Middle frontal gyrus (tissue), 1 donor: ENCODE measurements around the gene PNMA3.
"Not testable (repeated sequence)": the region's sequence is repeated elsewhere in the genome, so short reads cannot be mapped to it uniquely, and the experiment has no call there.

Source experiments
- DNase-seq: peaks from one replicate; pipeline ENCODE4 v3.0.0-alpha.2; 2015; ENCODE audit warnings: low spot score; ENCODE audit errors: extremely low spot score

PNMA3 gene, protein sequence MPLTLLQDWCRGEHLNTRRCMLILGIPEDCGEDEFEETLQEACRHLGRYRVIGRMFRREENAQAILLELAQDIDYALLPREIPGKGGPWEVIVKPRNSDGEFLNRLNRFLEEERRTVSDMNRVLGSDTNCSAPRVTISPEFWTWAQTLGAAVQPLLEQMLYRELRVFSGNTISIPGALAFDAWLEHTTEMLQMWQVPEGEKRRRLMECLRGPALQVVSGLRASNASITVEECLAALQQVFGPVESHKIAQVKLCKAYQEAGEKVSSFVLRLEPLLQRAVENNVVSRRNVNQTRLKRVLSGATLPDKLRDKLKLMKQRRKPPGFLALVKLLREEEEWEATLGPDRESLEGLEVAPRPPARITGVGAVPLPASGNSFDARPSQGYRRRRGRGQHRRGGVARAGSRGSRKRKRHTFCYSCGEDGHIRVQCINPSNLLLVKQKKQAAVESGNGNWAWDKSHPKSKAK

DNA sequence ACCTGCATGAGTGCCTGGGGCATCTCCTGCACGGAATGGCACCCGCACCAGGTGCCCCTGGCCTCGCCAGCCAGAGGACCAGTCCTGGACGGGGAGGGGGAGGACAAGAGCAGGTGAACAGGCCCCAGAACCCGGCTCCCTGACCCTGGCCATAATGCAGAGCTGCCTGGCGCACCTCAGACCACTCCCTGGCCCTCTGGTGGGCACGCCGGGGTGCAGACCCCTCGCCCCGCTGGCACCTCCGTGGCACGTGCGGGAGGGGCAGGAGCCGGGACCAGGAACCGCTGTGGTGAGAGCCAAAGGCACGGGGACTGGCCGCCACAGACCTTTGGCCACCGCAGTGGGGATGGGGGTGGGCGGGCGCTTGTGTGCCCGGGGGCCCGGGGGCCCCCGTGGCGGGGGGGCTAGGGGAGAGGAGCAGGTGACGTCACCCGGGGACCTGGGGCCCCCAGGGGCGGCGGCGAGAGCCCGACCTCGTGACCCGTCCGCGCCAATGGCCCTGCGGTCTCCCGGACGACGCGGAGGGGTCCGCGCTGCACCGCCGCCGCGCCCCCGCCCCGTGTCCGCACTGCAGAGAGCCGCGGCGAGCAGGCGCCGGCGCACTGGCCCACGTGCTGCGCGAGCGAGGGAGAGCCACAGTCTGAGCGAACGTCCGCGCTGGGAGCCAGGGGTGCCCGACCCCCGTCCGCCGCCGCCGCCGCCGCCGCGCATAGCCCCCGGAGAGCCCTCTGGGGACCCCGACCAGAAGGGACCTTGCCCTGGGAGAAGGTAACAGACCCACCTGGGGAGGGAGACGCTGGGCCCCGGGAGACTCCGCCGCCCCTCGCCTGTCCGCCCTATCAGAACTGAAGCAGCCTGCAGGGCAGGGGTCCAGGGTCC is at the start of gene PNMA3:
Gene PNMA3, plus strand, starts transcription at position 600 of the 879 bp plus-strand sequence. CDS start 586 bp downstream, outside the sequence.
- no peak for DNase-seq

DNA sequence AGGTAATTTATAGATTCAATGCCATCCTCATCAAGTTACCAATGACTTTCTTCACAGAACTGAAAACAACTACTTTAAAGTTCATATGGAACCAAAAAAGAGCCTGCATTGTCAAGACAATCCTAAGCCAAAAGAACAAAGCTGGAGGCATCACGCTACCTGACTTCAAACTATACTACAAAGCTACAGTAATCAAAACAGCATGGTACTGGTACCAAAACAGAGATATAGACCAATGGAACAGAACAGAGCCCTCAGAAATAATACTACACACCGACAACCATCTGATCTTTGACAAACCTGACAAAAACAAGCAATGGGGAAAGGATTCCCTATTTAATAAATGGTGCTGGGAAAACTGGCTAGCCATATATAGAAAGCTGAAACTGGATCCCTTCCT is 39.1 kb upstream of the PNMA3 start:
- not testable (repeated sequence) for DNase-seq

DNA sequence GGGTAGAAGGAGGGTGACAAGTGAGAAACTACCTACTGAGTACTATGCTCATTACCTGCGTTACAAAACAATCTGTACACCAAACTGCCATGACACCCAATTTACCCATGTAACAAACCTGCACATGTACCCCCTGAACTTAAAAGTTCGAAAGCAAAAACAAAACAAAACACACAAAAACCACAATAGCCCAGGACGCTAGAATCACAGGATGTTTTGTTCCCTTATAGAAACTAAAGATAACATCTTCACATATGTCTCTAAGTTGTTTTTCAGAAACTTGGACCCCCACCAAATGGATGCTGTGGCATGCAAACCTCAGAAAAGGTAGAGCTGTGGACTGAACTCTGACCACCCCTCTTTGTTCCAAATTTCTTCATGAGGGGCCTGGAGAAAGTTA is 37.1 kb upstream of the PNMA3 start:
- no peak for DNase-seq

DNA sequence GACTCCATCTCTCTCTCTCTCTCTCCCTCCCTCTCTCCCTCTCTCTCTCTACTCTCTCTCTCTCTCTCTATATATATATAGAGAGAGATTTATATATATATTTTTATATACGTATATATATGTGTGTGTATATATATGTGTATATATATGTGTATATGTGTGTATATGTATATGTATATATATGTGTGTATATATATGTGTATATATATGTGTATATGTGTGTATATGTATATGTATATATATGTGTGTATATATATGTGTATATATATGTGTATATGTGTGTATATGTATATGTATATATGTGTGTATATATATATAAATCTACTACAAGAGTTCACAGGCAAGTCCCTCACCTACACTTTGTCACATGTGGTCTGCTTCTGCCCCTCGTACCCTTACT is 29.8 kb upstream of the PNMA3 start:
- not testable (repeated sequence) for DNase-seq

DNA sequence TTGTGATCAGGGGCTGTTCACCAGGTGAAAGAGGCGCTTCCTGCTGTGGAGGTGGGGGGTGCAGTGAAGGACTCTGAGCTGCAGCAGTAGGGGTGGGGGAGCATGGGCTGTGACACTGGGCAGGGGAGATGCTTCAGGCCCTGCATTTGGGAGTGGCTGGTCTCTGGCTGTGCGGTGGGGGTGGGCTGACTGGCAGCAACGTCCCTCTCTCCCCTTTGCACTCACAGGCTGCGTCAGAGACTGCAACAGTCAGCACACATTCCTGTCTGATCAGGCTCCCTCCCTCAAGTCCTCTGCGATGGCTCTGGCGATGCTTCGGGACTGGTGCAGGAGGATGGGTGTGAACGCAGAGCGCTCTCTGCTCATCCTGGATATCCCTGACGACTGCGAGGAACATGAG is 27.8 kb upstream of the PNMA3 start:
- not testable (repeated sequence) for DNase-seq

DNA sequence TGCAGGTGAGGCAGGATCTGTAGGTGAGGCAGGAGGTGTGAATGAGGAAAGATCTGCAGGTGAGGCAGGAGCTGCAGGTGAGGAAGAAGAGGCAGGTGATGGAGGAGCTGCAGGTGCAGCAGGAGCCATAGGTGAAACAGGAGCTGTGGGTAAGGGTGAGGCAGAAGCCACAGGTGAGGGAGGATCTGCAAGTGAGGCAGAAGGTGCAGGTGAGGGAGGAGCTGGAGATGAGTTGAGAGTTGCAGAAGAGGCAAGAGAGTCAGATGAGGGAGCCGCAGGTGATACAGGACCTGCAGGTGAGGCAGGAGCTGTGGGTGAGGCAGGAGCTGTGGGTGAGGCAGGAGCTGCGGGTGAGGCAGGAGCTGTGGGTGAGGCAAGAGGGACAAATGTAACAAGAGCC is 27.1 kb upstream of the PNMA3 start:
- no peak for DNase-seq

DNA sequence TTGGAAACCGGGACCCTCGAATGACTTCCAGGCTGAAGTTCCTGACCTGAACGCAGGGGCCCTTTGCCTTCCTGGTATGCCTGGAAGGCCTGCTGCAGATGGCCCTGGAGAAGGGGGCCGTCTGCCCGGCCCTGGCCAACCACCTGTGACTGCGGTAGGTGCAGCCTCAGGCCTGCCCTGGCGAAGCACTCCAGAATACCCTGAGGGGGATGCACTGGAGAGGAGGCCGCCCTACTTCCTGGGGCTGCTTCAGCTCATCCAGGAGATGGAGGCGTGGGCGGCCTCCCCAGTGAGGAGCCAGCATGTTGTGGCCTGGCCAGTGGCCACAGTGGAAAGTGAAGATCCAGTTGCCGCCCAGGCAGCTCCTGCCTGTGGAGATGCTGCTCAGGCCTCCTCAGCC is 26.4 kb upstream of the PNMA3 start:
- DNase-seq: no peak

DNA sequence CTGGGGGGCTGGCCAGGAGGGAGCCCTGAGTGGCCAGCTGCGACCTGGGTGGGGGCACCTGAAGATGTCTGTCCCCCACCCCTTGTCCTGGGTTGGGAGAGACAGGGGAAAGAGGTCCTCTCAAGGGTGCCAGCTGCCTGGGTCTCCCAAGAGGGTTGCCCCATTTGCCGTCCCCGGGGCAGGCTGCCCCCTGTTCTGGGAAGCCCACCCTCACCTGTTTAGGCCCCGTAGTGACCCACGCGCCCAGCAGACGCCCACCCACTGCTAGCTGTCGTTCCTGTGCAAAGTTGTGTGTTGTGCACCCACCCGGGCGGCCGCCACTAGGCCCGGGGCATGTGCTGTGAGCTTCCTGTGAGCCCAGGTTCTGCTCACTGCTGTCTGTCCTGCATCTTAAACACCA is 25.5 kb upstream of the PNMA3 start:
- DNase-seq: no peak

DNA sequence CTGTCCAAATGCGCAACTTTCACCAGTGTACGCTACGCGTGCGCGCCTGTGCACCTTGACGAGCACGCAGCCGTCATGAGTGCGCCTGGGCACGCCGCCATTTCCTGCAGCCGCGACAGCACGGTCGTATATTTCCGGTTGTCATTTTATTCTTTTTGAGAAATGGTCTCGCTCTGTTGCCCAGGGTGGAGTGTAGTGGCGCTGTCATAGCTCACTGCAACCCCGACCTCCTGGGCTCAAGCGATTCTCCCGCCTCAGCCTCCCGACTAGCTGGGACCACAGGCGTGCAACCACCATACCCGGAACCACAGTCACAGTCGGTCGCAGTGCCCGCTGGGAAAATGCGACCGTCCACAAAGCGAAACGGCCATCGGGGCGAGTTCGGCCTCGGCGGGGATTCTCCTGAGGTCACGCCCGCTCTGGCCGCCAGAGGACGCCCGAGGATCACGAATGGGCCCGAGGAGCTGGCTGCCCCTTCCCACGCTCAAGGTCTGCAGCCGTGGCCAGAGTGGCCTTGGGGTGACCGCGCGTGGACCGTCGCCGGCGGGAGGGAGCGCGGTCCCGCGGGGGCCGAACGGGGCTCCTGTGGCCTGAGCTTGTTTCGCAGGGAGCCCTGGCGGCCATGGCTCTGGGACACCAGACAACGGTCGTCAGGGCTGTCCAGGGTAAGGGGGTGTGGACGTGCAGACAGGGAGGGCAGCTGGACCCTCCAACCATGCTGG is 23.7 kb upstream of the PNMA3 start:
- DNase-seq: peak; percentile 6

DNA sequence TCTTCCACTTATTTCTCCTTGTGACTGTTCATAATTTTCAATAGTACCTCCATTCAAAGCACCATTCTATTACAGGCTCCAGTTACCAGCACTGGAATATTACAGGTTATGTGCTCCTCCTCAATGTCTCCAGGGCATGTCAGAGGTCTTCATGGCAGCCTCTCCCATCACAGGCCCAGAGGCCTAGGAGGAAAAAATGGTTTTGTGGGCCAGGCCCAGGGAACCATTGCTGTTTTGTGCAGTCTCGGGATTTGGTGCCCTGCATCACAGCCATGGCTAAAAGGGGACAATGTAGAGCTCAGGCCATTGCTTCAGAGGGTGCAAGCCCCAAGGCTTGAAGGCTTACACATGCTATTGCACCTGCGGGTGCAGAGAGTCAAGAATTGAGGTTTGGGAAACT is 7.2 kb upstream of the PNMA3 start:
- no peak for DNase-seq

DNA sequence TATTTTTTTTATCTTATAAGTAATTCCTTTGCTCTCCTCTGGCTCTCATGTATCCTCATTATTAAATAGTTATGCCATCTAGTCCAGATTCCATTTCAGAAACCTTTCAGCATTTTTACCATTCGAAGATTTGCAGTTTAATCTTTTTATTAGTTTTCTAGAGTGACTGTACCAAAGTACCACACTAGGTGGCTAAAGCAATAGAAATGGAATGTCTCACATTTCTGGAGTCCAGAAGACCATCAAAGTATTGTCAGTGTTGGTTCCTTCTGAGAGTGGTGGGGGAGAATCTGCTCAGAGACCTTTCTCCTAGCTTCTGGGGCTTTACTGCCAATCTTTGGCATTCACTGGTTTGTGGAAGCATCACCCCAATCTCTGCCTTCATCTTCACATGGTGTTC is 3.7 kb upstream of the PNMA3 start:
- DNase-seq: no peak

DNA sequence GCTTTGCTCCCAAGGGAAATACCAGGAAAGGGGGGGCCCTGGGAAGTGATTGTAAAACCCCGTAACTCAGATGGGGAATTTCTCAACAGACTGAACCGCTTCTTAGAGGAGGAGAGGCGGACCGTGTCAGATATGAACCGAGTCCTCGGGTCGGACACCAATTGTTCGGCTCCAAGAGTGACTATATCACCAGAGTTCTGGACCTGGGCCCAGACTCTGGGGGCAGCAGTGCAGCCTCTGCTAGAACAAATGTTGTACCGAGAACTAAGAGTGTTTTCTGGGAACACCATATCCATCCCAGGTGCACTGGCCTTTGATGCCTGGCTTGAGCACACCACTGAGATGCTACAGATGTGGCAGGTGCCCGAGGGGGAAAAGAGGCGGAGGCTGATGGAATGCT is 1.0 kb downstream of the PNMA3 start:
- no peak for DNase-seq

DNA sequence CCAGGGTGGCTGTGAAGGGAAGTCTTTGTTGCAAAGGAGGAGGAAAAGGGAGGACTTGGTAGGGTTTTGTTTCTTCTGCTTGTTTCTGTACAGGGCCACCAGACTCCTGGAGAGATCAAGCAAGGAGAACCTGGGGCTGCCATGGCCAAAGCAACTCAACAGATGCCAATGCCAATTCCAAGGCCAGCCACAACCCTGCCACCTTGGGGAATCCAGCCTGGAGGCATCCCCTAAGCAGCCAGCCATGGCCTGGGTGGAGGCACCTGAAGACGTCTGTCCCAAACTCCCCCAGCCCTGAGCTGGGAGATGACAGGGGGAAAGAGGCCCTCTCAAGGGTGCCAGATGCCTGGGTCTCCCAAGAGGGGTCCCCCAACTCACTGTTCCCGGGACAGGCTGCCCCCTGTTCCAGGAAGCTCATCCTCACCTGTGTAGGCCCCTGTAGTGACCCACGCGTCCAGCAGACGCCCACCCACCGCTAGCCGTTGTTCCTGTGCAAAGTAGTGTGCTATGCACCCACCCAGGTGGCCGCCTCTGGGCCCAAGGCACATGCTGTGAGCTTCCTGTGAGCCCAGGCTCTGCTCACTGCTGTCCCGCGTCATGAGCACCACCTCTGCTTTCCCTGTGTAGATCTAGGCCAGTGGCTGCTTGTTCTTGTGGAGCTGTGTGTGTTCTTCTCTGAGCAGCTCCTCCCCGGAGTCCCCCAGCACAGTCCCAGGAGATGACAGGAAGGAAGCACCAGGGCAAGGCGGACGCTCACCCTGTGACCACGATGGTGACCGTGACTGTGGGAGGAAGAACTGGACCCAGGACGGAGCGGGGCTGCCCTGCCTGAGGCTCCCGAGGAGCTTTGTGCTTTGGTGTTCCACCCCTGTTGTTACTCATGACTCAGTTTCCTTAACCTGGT is 3.2 kb downstream of the PNMA3 start:
- DNase-seq: no peak

DNA sequence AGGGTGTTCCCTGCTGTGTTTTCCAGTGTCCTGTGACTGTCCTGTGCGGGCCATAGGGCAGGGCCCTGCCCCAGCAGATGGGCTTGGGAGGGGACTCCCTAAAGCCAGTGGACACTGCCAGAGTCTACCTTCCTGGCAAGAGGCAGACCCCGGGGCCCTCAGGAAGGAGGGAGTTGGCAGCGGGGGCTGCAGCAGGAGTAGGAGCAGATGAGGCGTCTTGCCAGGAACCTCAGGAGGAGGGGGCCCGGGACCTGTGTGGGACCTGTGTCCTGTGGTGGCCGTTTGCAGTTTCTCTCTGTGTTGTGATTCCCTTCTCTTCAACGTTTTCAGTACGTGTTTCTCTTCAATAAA is 3.8 kb downstream of the PNMA3 start:
- DNase-seq: no peak

DNA sequence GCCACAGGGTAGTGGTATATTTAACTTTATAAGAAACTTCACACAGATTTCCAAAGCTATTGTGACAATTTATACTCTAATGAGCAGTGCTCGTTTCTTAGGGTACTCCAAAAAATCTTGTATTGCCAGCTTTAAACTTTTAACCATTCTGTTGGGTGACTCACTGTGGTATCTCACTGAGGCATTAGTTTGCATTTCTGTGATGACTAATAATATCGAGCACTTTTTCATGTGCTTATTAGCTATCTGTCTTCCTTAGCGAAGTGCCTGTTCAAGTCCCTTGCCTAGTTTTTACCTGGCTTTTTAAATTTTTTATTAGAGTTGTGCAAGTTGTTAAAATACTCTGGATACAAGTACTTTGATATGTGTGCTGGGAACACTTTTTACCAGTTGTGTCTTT is 5.5 kb downstream of the PNMA3 start:
- no peak for DNase-seq

DNA sequence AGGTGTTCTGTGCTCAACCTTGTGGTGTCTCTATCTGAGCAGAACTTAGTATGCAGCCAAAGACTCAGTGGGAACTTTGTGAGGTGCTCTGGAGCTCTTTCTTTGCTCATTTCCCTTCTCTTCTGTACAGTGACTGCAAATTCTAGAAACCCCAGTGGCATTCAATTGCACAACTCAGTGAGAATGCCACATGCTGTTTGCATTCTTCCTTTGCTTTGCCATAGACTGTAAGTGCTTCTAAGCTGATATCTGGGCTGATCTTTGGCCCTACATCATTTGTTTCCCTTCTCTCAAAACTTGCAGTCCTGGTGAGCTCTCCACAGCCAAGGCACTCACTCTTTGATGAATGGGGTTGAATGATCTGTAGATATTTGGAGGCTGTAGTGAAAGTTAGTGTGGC is 7.0 kb downstream of the PNMA3 start:
- DNase-seq: no peak

DNA sequence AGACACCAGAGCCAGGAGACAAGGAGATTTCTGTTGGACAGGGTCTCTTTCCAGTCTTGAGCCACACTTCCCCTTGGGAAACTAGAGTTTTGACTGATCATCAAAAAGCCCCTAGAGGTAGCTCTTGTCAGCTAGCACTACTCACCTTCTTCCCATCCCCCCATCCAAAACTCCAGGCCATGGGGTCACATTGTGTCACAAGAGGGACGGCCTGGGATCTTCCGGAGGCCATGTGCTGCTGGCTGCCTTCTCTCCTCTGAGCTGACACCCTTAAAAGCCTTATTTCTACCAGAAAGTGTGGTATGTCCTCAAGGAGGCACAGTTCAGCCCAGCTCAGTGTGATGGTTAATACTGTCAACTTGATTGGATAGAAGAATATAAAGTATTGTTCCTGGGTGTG is 7.8 kb downstream of the PNMA3 start:
- no peak for DNase-seq

DNA sequence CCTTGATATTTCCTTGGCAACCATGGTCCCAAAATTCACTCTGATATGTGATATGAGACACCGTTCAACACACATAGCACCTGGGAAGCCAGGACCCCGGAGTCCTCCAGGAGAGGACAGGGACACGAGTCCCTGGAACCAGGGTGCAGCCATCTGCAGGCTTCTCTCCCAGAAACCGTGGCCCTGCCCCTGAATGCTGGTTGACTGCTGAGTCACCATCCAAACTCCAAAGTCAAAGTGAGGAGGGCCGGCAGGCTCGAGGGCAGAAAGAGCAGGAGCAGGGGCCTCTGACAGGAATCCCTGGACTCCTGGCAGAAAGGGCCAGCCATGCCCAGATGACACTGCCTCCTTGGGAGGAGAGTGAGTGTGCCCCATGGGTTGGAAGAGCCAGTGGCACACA is 9.1 kb downstream of the PNMA3 start:
- no peak for DNase-seq

DNA sequence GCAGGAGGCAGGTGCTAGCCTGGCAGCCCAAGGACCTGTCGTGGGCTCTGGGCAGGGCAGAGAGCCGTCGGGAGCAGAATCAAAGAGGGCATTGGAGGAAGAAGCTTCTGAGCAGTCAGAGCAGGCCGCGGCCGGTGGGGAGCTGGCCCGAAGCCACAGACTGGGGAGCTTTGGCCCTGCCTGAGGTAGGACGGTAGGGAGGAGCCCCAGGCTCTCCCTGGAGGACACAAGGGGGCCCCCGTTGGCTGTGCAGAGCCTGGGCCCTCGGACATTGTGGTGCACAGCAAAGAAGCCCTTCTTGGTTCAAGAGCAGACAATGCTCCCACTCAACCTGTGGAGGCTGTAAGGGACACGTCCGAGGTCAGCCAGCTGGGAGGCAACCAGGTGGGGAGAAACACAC is 10.1 kb downstream of the PNMA3 start:
- DNase-seq: not testable (repeated sequence)

DNA sequence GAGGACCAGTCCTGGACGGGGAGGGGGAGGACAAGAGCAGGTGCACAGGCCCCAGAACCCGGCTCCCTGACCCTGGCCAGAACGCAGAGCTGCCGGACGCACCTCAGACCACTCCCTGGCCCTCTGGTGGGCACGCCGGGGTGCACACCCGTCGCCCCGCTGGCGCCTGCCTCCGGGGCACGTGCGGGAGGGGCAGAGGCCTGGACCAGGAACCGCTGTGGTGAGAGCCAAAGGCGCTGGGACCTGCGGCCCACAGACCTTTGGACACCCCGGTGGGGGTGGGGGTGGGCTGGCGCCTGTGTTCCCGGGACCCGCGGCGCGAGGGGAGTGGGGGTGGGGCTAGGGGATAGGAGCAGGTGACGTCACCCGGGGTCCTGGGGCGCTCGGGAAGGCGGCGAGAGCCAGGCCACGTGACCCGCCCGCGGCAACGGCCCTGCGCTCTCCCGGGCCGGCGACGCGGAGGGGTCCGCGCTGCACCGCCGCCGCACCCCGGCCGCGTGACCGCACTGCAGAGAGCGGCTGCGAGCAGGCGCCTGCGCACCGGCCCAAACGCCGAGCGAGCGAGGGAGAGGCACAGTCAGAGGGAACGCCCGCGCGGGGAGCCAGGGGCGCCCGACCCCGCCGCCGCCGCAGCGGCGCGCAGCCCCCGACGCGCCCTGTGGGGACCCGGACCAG is 15.8 kb downstream of the PNMA3 start, which contains the start of gene PNMA6A:
Gene PNMA6A, plus strand, starts transcription at position 546 of the 675 bp plus-strand sequence. CDS start 609 bp downstream, outside the sequence.
- not testable (repeated sequence) for DNase-seq
